Esophagus squamous epithelium (tissue), 5 donors: ENCODE measurements around the gene SDR42E1. TPM values are rescaled to one million over a fixed set of nuclear protein-coding genes. Genes with fewer than 3 reads are reported as not detected.

Experiments
- DNase-seq: peaks from one replicate; lab custom pipeline; 2025; lab: John Stamatoyannopoulos, UW
- H3K27ac ChIP-seq, 4 donors: fragments of 200-600 bp; sonication (generic); one replicate each; pipeline ENCODE4 v1.5.1; 2016 to 2019; ENCODE audit warnings: mild to moderate bottlenecking in 1 of 4
- H3K27me3 ChIP-seq, 4 donors: fragments of 200-600 bp; sonication (generic); 1 replicate in 3 of 4; 2 replicates in 1 of 4; pipeline versions ENCODE4 v1.5.1 to v1.6.0; 2017 to 2021; ENCODE audit warnings: antibody characterized with exemption in 1 of 4
- H3K36me3 ChIP-seq, 3 donors: fragments of 200-600 bp; sonication (generic); one replicate each; pipeline ENCODE4 v1.5.1; 2016 to 2019
- H3K4me1 ChIP-seq, 3 donors: fragments of 200-600 bp; sonication (generic); one replicate each; pipeline ENCODE4 v1.5.1; 2017 to 2019
- H3K4me3 ChIP-seq, 4 donors: fragments of 200-600 bp; sonication (generic); 1 replicate in 3 of 4; 2 replicates in 1 of 4; pipeline ENCODE4 v1.5.1; 2016 to 2019; ENCODE audit warnings: mild to moderate bottlenecking in 2 of 4, moderate library complexity in 1 of 4
- H3K9me3 ChIP-seq, 3 donors: fragments of 200-600 bp; sonication (generic); one replicate each; pipeline ENCODE4 v1.5.1; 2016 to 2019
- POLR2A ChIP-seq, 4 donors: fragments of 450-650 bp; IDR thresholded peaks; one replicate each; pipeline ENCODE4 v1.6.1; 2017; ENCODE audit warnings: antibody characterized with exemption in 4 of 4, mild to moderate bottlenecking in 4 of 4, moderate library complexity in 3 of 4
- WGBS, 2 donors: methylation state at CpG; one replicate each; pipeline ENCODE4 v1.1.5; 2018; 5-methylcytosine and 5-hydroxymethylcytosine counted together
- intact Hi-C: fragments of 100-400 bp; cut with DNase I; formaldehyde crosslinking; loops from one replicate; pipeline ENCODE4 v1.15.0; 2022
- total RNA-seq, 4 donors: library from RNA; depleted of rRNA; stranded (reverse); fragments of >200 nt; gene quantifications; one replicate each; pipeline ENCODE4 v1.1.0, GENCODE V29; 2016
- TF ChIP-seq, protein P1 (sequence below), 6 experiments: fragments of 450-650 bp in 4 of 6; fragments of 200-600 bp in 2 of 6; sonication (generic) in 2 of 6; IDR thresholded peaks; one replicate each; pipeline ENCODE4 v1.5.1; 2016 to 2019; ENCODE audit warnings: antibody characterized with exemption in 6 of 6, mild to moderate bottlenecking in 4 of 6, moderate library complexity in 4 of 6
- donor health status: DM: yes; HTN: yes; CAD: no.

SDR42E1 gene
- total RNA-seq, 4 donors from 2014 or later: 7.1 to 15.3 (median 12.3) TPM

DNA sequence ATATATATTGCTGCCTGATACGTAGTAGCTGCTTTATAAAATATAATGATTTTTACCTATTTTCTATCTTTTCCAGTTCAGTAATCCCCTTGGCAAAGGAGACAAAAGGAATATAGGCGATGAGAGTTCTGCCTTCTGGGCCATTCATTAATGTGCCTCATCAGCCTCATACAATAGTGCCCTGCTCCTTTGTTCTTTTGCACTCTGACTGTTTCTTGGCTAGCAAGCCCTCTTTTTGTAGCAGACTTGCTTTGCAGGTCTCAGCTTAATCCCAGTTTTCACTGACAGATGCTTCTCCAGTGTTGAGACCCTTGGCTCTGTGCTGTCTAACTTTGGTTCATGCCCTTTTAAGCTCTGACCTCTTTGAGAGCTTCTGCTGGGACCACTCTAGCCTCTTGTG is 34.2 kb upstream of the SDR42E1 start:
- intact Hi-C loops: no loop called here
- peak overlapping the region in 1 of 4 donors; percentile 74 for H3K27ac ChIP-seq
- DNase-seq: no peak
- H3K4me1 ChIP-seq: peaks cover 4 to 51% (median 22%) of the 10 kb centered on the region in 3 donors
- no peaks in the 10 kb centered on the region for H3K36me3 ChIP-seq
- TF ChIP-seq, protein P1, sequence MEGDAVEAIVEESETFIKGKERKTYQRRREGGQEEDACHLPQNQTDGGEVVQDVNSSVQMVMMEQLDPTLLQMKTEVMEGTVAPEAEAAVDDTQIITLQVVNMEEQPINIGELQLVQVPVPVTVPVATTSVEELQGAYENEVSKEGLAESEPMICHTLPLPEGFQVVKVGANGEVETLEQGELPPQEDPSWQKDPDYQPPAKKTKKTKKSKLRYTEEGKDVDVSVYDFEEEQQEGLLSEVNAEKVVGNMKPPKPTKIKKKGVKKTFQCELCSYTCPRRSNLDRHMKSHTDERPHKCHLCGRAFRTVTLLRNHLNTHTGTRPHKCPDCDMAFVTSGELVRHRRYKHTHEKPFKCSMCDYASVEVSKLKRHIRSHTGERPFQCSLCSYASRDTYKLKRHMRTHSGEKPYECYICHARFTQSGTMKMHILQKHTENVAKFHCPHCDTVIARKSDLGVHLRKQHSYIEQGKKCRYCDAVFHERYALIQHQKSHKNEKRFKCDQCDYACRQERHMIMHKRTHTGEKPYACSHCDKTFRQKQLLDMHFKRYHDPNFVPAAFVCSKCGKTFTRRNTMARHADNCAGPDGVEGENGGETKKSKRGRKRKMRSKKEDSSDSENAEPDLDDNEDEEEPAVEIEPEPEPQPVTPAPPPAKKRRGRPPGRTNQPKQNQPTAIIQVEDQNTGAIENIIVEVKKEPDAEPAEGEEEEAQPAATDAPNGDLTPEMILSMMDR (IDR thresholded peaks at IDR 0.05): no peak
- TF ChIP-seq POLR2A (IDR thresholded peaks at IDR 0.05): no peak
- 4 to 30% methylated on average over 2 of the region's 2 CpGs for WGBS, 2 donors
- no peaks in the 10 kb centered on the region for H3K9me3 ChIP-seq
- H3K4me3 ChIP-seq: no peak overlapping the region
- no peaks in the 10 kb centered on the region for H3K27me3 ChIP-seq

DNA sequence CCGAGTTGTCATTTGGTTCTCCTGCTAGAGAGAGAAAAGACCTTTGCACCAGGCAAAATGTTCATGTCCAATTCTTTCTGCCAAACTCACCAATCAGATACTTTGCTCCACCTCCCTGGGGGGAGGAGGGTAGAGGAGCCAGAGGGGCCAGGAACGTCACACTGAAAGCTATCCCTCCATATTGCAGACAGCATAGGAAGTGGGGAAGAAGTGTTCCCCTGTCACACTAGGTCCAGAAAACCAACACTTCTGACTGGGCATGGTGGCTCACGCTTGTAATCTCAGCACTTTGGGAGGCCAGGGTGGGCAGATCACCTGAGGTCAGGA is 33.3 kb upstream of the SDR42E1 start:
- Histone ChIP-seq H3K27ac (peak overlapping the region in 3 of 4 donors; percentile 64 to 74 (median 67)), H3K4me3 (no peak overlapping the region), H3K27me3 (no peaks in the 10 kb centered on the region), H3K4me1 (peaks cover 4 to 46% (median 20%) of the 10 kb centered on the region in 3 donors), H3K36me3 (no peaks in the 10 kb centered on the region), H3K9me3 (no peaks in the 10 kb centered on the region)
- WGBS, 2 donors: 50 to 77% methylated on average over 1 to 3 of the region's 3 CpGs
- intact Hi-C loops: no loop called here
- TF ChIP-seq, protein P1 (IDR thresholded peaks at IDR 0.05): no peak
- no peak for DNase-seq

DNA sequence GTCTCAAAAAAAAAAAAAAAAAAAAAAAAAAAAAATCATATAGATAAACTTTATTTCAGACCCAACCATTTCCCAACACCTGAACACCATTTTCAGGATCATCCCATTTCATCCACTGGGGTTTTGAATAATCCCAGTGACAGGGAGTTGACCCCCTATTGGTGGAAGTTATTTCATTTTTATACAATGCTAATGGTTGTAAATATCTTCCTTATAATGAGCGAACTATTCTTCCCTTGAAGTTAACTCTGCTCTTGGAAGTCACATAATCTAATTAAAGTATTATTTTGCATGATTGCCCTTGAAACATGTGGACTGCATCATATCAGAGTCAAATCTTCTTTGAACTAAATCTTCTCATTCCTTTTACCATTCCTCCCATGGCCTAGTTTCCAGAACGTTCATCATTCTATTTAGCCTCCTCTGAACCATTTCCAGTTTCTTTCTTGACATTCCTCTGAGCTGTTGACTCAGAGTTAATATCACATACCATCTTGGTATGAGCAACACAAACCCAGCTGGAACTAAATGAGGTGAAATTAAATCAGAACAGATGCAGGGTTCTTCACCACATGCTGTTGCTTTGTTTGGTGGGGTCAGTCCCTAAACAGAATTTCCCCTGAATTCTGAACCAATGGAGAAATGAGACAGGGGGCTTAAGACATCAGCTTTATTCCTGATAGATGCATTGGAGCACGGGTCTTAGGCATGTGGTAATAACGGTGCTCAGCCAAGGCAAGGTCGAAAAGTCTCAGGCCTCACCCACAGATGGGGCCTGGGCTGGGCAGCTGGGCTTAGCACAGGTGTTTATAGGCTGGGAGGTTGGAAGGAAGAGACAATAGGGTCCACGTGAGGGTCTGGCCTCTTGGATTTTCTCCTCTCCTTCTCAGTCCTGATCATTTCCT is 32.7 kb upstream of the SDR42E1 start:
- intact Hi-C loops: no loop called here
- H3K27ac ChIP-seq: peak overlapping the region in 3 of 4 donors; percentile 64 to 74 (median 67)
- H3K9me3 ChIP-seq: no peaks in the 10 kb centered on the region
- no peak overlapping the region for H3K4me3 ChIP-seq
- 34 to 54% methylated on average over 4 to 6 of the region's 6 CpGs for WGBS, 2 donors
- no peaks in the 10 kb centered on the region for H3K27me3 ChIP-seq
- no peaks in the 10 kb centered on the region for H3K36me3 ChIP-seq
- DNase-seq: no peak
- H3K4me1 ChIP-seq: peaks cover 4 to 39% (median 18%) of the 10 kb centered on the region in 3 donors
- TF ChIP-seq, protein P1 (IDR thresholded peaks at IDR 0.05): peak in 1 of 6 experiments; percentile 10
- no peak for TF ChIP-seq POLR2A (IDR thresholded peaks at IDR 0.05)

DNA sequence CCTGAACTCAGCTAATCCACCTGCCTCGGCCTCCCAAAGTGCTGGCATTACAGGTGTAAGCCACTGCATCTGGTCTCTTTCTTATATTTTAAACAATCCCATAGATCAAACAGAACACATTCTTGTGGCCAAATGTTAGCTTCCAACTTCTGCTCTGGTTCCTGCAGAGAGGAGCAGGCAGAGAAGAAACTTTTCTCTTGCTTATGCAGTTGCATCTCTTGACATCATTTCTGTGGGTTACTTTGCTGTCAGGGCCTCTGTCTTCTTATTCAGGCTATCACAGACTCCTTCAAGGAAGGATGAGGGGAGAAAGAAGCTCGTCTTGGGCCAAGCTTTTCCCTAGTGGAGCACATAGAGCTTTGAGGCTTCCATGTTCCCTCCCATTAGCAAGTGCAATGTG is 31.6 kb upstream of the SDR42E1 start:
- H3K27ac ChIP-seq: peak overlapping the region in 3 of 4 donors; percentile 25 to 74 (median 64)

DNA sequence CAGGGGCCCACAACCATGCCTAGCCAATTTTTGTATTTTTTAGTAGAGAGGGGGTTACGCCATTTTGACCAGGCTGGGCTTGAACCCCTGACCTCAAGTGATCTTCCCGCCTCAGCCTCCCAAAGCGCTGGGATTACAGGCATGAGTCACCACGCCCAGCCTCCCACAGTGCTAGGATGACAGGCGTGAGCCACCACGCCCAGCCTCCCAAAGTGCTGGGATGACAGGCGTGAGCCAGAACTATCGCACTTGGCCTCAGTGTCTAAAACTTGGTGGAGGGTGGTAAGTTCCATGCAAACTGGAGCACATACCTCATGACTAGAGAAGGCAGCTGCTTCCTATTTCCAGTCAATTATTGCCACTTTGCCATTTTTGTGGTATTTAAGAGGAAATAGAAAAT is 30.9 kb upstream of the SDR42E1 start:
- intact Hi-C loops: no loop called here
- Histone ChIP-seq H3K36me3 (no peaks in the 10 kb centered on the region), H3K4me3 (no peak overlapping the region), H3K27ac (no peak overlapping the region), H3K4me1 (peaks cover 4 to 32% (median 14%) of the 10 kb centered on the region in 3 donors), H3K9me3 (no peaks in the 10 kb centered on the region), H3K27me3 (no peaks in the 10 kb centered on the region)
- WGBS, 2 donors: 80 to 95% methylated on average over 3 to 4 of the region's 8 CpGs
- no peak for TF ChIP-seq POLR2A (IDR thresholded peaks at IDR 0.05)
- TF ChIP-seq, protein P1 (IDR thresholded peaks at IDR 0.05): no peak
- no peak for DNase-seq

More for the DNA sequence above, 31.6 kb upstream of the SDR42E1 start:
- H3K9me3 ChIP-seq: no peaks in the 10 kb centered on the region
- H3K4me1 ChIP-seq: peaks cover 4 to 36% (median 18%) of the 10 kb centered on the region in 3 donors
- 57 to 70% methylated on average over 2 of the region's 2 CpGs for WGBS, 2 donors
- H3K27me3 ChIP-seq: no peaks in the 10 kb centered on the region
- intact Hi-C loops: no loop called here
- no peak overlapping the region for H3K4me3 ChIP-seq
- no peaks in the 10 kb centered on the region for H3K36me3 ChIP-seq
- DNase-seq: no peak
- TF ChIP-seq, protein P1 (IDR thresholded peaks at IDR 0.05): no peak
- no peak for TF ChIP-seq POLR2A (IDR thresholded peaks at IDR 0.05)
